Osteocyte (in vitro differentiated cells): ENCODE results near the gene CXADR. TPM values are rescaled to one million over a fixed set of nuclear protein-coding genes. Genes with fewer than 3 reads are reported as not detected.

ENCODE experiments used
- DNase-seq: peaks from one replicate; pipeline ENCODE4 v3.0.0; 2021; ENCODE audit warnings: mixed read lengths; ENCODE audit not compliant: unreplicated experiment; ENCODE audit errors: extremely low spot score
- H3K27ac Mint-ChIP-seq: one replicate; pipeline ENCODE4 v1.8.0; 2021; ENCODE audit warnings: mild to moderate bottlenecking, mixed read lengths; ENCODE audit not compliant: unreplicated experiment
- H3K27me3 Mint-ChIP-seq: one replicate; pipeline ENCODE4 v1.8.0; 2021; ENCODE audit warnings: mixed read lengths; ENCODE audit not compliant: unreplicated experiment
- H3K36me3 Mint-ChIP-seq: one replicate; pipeline ENCODE4 v1.8.0; 2021; ENCODE audit warnings: mixed read lengths; ENCODE audit not compliant: unreplicated experiment
- H3K4me1 Mint-ChIP-seq: one replicate; pipeline ENCODE4 v1.8.0; 2021; ENCODE audit warnings: mixed read lengths; ENCODE audit not compliant: unreplicated experiment
- H3K4me3 Mint-ChIP-seq: one replicate; pipeline ENCODE4 v1.8.0; 2021; ENCODE audit warnings: mild to moderate bottlenecking, moderate library complexity, mixed read lengths; ENCODE audit not compliant: unreplicated experiment
- H3K9me3 Mint-ChIP-seq: one replicate; pipeline ENCODE4 v1.8.0; 2021; ENCODE audit warnings: mixed read lengths; ENCODE audit not compliant: unreplicated experiment
- CTCF ChIP-seq: fragments of 200-600 bp; sonication (generic); IDR thresholded peaks from 2 replicates; pipeline ENCODE4 v1.5.0; 2021; ENCODE audit warnings: antibody characterized with exemption, mild to moderate bottlenecking, moderate library complexity
- total RNA-seq: library from RNA; stranded (reverse); gene quantifications from 2 replicates; pipeline ENCODE4 v1.2.1, GENCODE V29; 2021

Gene CXADR
- total RNA-seq, 1 donor from 2014 or later = 0.11 TPM

DNA sequence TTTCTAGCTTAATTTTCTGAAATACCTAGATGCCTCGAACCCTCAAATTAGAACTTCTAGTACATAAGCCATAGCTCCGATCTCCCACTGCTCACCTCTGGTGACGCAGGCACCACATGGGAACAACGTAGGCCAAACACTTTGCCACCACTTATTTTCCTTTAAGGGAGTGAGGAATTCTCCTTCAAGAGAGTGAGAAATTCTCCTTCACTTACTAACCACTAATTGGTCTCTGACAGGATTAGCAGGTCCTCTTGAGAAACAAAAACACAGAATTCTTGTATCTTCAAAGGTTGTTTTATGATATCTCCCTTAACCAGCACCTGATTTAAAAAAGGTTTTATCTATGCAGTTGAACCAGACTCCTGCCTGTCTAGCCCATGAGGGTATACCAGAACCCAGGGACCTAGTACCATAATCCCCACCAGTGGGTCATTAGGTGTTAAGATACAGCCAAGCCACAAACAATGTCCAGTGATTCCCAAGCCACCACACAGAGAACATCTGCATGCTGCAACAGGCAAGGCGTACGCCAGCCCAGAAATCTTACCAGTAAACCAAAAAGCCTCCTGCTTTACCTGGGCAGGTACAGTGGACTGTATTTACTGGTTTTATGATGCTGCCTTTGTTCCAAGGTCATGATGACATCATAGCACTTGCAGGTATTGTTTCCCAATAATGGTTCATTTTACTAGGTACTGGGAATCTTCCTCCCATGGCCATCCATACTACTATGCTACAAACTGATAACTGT is 20.3 kb upstream of the CXADR start:
- DNase-seq = no peak
- TF ChIP-seq CTCF = no peak

GRCh38 chr21:17494051-17494450 is 18.8 kb upstream of the CXADR start:
- peaks cover 2% of the 10 kb centered on the region for H3K4me1 Mint-ChIP-seq
- H3K36me3 Mint-ChIP-seq = no peaks in the 10 kb centered on the region
- DNase-seq = no peak
- no peaks in the 10 kb centered on the region for H3K9me3 Mint-ChIP-seq
- peaks cover 5% of the 10 kb centered on the region for H3K27me3 Mint-ChIP-seq
- H3K27ac Mint-ChIP-seq = no peak overlapping the region
- TF ChIP-seq CTCF = no peak
- no peak overlapping the region for H3K4me3 Mint-ChIP-seq

More for the DNA sequence above, 20.3 kb upstream of the CXADR start:
- H3K27ac Mint-ChIP-seq = no peak overlapping the region
- H3K27me3 Mint-ChIP-seq = peaks cover 5% of the 10 kb centered on the region
- peaks cover 2% of the 10 kb centered on the region for H3K4me1 Mint-ChIP-seq
- no peak overlapping the region for H3K4me3 Mint-ChIP-seq
- H3K9me3 Mint-ChIP-seq = no peaks in the 10 kb centered on the region
- H3K36me3 Mint-ChIP-seq = no peaks in the 10 kb centered on the region

DNA sequence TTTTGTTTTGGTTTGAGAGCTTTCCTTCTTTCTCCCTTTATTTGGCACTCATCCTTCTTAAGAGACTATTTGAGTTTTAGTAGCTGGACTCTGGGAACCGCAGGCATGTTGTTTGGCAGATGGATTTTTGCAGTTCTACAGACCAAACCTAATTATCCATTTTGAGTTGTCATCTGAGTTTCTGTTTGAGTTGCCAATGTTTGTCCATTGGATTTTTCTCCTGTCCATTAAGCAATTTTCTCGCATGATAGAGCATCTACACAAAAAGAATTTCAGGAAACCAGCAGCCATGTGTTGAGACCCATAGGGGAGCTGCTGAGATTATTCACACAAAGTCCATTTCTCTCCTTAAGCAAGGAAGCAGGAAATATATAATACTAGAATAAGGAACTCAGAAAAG is 17.2 kb upstream of the CXADR start:
- no peak overlapping the region for H3K27ac Mint-ChIP-seq
- peaks cover 2% of the 10 kb centered on the region for H3K4me1 Mint-ChIP-seq
- no peak for DNase-seq
- no peaks in the 10 kb centered on the region for H3K36me3 Mint-ChIP-seq
- H3K9me3 Mint-ChIP-seq = no peaks in the 10 kb centered on the region
- peaks cover 5% of the 10 kb centered on the region for H3K27me3 Mint-ChIP-seq
- TF ChIP-seq CTCF = no peak
- H3K4me3 Mint-ChIP-seq = no peak overlapping the region

DNA sequence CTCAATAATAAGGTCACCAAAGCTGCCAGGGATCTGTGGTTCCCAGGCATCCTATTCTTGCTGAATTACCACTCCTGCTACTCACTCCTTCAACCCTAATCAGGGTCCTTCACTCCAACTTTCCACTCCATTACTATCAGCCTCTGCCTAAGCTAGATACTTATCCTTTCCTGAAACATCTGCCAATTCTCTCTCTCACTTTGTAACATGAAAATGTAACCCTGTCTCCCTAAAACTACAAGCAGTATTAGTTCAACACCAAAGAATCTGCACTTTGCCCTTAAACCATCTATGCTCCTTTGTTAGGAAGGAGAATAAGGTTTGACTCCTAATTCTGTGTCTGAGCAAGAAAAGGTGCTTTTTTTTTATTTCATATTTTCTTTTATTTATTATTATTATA is 15.5 kb upstream of the CXADR start:
- H3K27ac Mint-ChIP-seq = no peak overlapping the region
- H3K4me3 Mint-ChIP-seq = no peak overlapping the region
- no peaks in the 10 kb centered on the region for H3K9me3 Mint-ChIP-seq
- peaks cover 5% of the 10 kb centered on the region for H3K27me3 Mint-ChIP-seq
- H3K4me1 Mint-ChIP-seq = no peaks in the 10 kb centered on the region
- no peaks in the 10 kb centered on the region for H3K36me3 Mint-ChIP-seq
- no peak for DNase-seq
- TF ChIP-seq CTCF = no peak

- TF ChIP-seq CTCF = no peak
- Mint-ChIP-seq H3K4me3 (no peak overlapping the region), H3K27ac (no peak overlapping the region), H3K9me3 (no peaks in the 10 kb centered on the region), H3K27me3 (peaks cover 5% of the 10 kb centered on the region), H3K36me3 (no peaks in the 10 kb centered on the region), H3K4me1 (no peaks in the 10 kb centered on the region)
- DNase-seq = no peak
Measured at GRCh38 chr21:17498586-17498985, 14.3 kb upstream of the CXADR start.
